GM18511 (cell line): ENCODE measurements around the gene FAM111A.
"Not testable (repeated sequence)": the region's sequence is repeated elsewhere in the genome, so short reads cannot be mapped to it uniquely, and the experiment has no call there.

Experiments
- ATAC-seq: cut with Tn5 transposase; IDR thresholded peaks from one replicate; pipeline ENCODE4 v1.9.1; 2021; ENCODE audit warnings: mild to moderate bottlenecking, moderate library complexity; ENCODE audit not compliant: unreplicated experiment

Gene FAM111A, protein sequence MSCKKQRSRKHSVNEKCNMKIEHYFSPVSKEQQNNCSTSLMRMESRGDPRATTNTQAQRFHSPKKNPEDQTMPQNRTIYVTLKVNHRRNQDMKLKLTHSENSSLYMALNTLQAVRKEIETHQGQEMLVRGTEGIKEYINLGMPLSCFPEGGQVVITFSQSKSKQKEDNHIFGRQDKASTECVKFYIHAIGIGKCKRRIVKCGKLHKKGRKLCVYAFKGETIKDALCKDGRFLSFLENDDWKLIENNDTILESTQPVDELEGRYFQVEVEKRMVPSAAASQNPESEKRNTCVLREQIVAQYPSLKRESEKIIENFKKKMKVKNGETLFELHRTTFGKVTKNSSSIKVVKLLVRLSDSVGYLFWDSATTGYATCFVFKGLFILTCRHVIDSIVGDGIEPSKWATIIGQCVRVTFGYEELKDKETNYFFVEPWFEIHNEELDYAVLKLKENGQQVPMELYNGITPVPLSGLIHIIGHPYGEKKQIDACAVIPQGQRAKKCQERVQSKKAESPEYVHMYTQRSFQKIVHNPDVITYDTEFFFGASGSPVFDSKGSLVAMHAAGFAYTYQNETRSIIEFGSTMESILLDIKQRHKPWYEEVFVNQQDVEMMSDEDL

GRCh38 chr11:59142530-59143507 is at the start of gene FAM111A:
TSS of gene FAM111A (plus strand) at chr11:59142856. CDS start at chr11:59148873, 6,017 bp downstream.
- ATAC-seq: peak; percentile 78

- ATAC-seq: not testable (repeated sequence)
Measured at GRCh38 chr11:59093576-59093975, 49.1 kb upstream of the FAM111A start.

DNA sequence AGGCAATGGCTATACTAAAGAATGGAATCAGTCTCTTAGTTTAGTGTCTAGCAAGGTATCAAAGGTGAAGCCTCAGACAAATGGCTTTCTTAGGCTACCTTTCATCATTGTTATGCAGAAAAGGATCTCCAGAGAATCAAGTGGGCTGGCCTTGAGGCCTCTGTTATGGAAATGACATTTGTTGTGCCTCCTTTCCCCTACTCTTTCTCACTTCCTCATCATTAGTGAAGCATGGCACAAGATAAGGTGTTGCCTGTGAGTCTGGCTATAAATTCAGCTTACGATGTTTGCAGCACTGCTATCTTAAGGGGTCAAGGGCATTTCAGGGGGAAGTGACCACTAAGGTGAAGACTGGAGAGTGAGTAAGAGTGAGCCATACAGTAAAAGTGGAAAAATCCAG is 47.4 kb upstream of the FAM111A start:
- peak; percentile 93 for ATAC-seq

DNA sequence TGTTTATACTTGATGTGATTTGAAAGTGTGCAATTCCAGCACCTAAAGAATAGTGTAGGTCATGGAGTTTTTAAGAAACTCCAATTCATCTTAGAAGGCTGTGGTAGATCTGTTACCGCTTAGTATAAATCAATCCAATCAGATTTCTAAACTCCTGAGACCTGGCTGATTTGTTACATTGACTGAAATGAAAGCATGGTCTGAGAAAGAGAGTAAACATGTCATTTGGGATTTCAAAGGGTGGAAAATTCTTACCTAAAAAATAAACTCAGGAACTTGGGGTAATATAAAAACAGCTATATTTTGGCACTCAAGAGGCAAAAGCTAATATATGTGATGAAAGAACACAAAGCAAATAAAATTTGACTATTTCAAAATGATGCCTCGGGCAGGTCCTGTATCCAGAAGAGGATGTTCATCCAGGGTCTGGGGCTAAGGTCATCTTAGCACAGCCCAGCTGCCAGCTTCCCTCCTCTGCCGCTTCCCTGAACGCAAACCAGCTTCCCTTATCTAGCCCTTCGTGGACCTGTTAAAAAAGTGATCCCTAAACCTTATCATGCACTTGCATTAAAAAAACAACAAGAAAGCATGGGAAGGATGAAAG is 46.6 kb upstream of the FAM111A start:
- not testable (repeated sequence) for ATAC-seq

DNA sequence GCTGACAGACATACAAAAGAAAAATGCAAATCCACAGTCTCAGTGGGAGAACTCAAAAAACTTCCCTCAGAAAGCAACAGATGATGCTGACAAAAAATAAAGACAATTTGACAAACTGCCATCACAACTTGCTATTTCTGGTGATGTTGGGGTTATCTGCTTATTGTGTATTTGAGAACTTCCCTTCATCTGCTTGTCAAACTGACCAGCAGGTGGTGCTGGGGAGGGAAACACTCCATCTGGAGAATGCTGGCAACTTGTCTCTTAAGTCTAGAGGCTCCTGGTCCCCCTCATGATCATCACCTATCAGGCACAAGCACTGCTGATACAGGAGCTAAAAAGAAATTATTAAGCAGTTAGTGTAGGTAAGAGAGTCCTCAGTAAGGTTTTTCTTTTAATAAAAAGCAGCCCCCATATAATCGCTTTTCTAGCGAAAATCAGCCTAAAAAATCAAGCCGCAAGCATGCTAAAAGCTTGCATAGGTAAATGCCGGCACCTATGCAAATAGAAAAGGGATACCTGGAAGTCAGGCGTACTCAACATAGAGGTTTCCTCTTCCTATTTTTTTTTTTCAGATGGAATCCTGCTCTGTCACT is 45.4 kb upstream of the FAM111A start:
- ATAC-seq: peak; percentile 46

DNA sequence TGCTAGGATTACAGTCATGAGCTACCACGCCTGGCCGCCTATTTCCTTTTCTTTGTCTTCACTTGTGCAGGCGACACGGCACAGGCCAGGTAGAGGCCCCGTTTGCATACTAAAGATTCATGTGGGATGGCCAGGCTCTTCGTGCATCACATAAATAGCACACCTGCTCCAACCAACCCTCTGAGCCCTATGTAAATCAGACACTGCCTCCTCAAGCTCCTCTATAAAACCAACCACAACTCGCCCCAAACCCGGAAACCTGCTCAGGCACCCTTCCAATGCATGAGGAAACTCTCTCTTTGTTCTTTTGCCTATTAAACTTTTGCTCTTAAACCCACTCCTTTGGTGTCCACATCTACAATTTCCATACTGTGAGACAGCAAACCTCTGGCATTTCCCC is 44.7 kb upstream of the FAM111A start:
- ATAC-seq: not testable (repeated sequence)

DNA sequence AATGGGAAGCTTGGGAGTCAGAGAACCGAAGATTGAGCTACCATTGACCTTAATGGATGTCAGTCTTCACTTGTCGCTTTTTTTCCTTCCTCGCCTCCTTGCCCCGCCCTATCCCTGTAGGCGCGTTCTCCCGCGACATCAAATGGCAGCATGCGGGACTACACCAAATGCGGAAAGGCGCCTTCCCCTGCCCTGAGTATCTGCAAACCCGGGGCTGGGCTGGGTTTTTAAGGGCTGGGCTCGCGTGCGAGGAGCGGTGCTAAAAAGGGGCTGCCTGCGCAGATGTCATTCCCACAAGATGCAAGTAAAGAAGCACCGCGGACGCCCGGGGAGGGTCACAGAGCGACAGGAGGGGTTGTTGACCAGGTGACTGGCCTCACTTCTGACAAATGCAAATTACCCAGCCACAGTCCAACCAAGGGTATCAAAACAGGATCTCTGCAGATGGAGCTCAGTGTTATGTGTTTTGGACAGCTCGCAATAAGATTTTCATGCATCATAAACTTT is 40.3 kb upstream of the FAM111A start:
- peak; percentile 75 for ATAC-seq

DNA sequence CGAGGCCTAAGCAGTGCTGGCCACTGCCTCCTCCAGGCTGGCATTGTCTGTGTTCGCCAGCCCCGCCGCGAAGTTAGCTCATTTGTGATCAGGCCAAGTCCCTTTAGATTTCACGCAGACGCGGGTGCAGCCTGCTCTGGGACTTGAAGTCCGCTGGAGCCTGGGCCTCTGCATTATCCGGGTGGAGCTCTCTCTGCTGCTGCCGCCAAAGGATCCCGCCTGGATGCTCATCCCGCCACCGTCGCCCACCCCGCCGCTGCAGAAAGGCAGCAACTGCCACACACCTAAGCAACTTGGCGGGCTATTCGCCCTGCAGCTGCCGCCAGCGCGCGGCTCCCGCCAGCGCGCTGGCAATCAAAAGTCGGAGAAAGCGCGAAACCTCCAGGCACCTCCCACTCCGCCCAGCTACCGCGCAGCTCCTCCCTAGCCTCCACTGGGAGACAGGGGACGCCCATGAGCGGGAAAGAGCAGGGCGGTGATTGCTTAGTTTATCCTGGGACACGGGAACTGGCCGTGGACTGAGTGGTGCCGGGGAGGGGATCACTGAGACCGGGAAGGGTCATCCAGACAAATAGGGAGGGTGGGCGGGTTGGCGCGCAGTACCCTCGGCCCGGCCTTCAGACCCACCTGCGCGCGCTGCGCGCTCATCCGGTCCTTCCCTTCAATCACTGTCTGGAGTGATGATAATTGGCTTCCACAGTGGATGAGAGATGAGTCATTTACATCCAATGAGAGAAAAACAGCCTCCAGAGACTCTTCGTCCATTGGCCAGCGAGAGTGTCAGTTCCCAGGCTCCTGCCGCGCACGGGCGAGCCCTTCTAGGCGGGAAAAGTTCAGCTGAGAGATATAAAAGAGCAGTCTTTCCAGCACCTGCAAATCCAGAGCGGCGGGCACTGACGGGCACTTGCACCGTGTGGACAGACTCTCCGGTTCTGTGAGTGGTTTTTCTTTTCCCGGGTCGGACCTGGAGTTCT is 36.0 kb upstream of the FAM111A start, which contains the start of gene FAM111B:
TSS of gene FAM111B (plus strand) at position 875 of the 974 bp plus-strand sequence. CDS start 2,389 bp downstream, outside the sequence.
- peak; percentile 67 for ATAC-seq

DNA sequence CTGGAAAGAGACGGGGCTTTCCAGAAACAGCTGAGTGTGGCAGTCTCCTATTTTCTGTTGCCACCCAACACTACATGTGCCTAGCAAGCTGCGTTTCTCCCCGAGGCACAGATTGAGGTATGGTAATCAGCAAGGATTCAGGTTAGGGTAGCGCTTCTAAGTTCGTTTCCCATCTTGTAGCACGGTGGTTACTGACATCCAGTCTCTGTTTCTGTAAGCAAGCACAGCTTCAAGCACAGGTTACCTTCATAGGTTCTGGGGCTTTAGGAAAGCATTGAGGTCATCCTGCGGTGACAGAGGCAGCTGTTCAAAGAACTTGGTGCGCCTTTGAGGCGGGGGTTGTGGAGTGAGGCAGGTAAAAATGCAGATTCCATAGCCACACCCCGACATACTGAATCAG is 34.9 kb upstream of the FAM111A start:
- peak; percentile 31 for ATAC-seq

DNA sequence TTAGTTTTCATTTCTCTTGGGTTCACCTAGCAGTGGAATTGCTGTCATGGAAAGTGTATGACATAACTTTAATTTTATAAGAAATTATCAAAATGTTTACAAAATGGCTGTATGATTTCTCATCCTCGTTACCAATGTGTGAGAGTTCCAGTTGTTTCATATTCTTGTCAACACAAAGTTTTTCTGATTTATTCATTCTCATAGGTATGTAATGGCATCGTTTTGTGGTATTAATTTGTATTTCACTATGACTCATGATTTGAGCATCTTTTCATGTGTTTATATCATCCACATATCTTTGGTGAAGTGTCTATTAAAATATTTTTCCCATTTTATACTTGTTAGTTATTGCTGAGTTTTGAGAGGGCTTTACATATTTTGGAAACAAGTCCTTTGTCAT is 30.2 kb upstream of the FAM111A start:
- ATAC-seq: no peak

GRCh38 chr11:59114344-59114743 is 28.3 kb upstream of the FAM111A start:
- ATAC-seq: no peak

- ATAC-seq: no peak
Measured at GRCh38 chr11:59115553-59115952, 27.1 kb upstream of the FAM111A start.

GRCh38 chr11:59117774-59118173 is 24.9 kb upstream of the FAM111A start:
- no peak for ATAC-seq

GRCh38 chr11:59119826-59120225 is 22.8 kb upstream of the FAM111A start:
- no peak for ATAC-seq

DNA sequence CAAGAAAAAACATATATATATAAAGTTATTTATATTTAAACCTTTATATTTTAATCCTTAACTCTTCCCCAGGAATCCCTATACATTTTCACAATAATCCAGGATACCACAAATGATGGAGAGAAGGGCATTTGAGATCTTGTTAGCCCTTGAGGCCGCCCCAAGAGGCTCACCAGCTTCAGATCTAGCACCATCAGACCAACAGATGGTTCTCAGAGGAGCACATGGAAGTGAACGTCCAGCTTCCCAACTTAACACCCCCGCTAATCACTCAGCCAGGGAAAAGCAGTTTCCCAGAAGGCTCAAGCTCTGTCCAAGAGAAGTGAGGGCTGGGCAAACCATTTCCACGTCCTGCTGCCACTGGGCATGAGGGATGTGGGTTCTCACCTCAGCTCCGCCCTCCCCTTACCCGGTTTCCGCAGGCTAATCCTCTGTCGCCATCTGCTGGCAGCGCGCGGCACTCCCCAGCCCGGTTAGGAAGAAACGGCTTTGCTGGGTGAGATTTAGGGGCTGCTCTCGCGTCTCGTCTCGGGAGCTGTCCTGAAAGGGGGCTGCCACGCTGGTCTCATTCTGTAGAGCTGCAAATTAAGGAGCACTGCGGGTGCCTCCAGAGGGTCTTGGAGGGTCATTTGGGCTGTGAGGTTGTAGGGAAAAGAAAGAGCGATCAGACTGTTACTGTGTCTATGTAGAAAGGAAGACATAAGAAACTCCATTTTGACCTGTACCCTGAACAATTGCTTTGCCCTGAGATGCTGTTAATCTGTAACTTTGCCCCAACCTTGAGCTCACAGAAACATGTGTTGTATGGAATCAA is 6.8 kb upstream of the FAM111A start:
- ATAC-seq: peak; percentile 98

GRCh38 chr11:59136551-59136950 is 6.1 kb upstream of the FAM111A start:
- ATAC-seq: not testable (repeated sequence)

DNA sequence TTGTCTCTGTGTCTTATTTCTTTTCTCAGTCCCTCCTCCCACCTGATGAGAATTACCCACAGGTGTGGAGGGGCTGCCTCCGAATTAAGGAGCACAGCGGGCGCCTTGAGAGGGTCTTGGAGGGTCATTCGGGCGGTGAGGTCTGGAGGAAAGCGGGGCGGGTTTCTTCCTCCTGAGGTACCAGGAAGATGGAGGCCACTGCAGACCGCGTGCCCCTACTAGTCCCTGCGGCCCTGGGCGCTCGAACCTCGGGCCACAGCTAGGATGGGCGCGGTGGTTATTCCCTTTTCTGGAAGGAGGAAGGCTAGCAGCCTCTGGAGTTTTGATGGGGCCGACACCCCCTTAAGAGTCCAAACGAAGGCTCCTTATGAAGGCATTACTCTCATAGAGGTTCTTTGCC is 5.5 kb upstream of the FAM111A start:
- ATAC-seq: no peak

GRCh38 chr11:59138643-59139042 is 4.0 kb upstream of the FAM111A start:
- ATAC-seq: no peak
